Glomerular visceral epithelial cell (primary cell): ENCODE data around the gene CROCC.
"Not testable (repeated sequence)": the region's sequence is repeated elsewhere in the genome, so short reads cannot be mapped to it uniquely, and the experiment has no call there.

Experiments
- DNase-seq: peaks from one replicate; pipeline ENCODE4 v3.0.0-alpha.2; 2016; ENCODE audit errors: extremely low spot score

The CROCC gene

GRCh38 chr1:16916036-16916880, 5.5 kb upstream of the CROCC start:
- DNase-seq, result not testable (repeated sequence)

- no peak for DNase-seq
Observed at GRCh38 chr1:16918371-16918770, 3.4 kb upstream of the CROCC start.

- DNase-seq, result not testable (repeated sequence)
Observed at GRCh38 chr1:16918936-16919665, 2.6 kb upstream of the CROCC start.

- DNase-seq, result no peak
Observed at GRCh38 chr1:16920951-16921350, 780 bp upstream of the CROCC start.

GRCh38 chr1:16922466-16922865, 735 bp downstream of the CROCC start:
- no peak for DNase-seq

GRCh38 chr1:16922885-16923431, 1.2 kb downstream of the CROCC start:
- no peak for DNase-seq

GRCh38 chr1:16924216-16924918, 2.6 kb downstream of the CROCC start:
- no peak for DNase-seq

- no peak for DNase-seq
Observed at GRCh38 chr1:16924919-16925477, 3.3 kb downstream of the CROCC start.

GRCh38 chr1:16925635-16926490, 4.1 kb downstream of the CROCC start:
- DNase-seq, result no peak

GRCh38 chr1:16926491-16927073, 4.9 kb downstream of the CROCC start:
- DNase-seq, result no peak

- DNase-seq, result no peak
Observed at GRCh38 chr1:16927256-16927655, 5.5 kb downstream of the CROCC start.

- DNase-seq, result no peak
Observed at GRCh38 chr1:16927711-16928485, 6.2 kb downstream of the CROCC start.

- not testable (repeated sequence) for DNase-seq
Observed at GRCh38 chr1:16929146-16930041, 7.7 kb downstream of the CROCC start.

GRCh38 chr1:16931206-16931934, 9.6 kb downstream of the CROCC start:
- not testable (repeated sequence) for DNase-seq

- DNase-seq, result not testable (repeated sequence)
Observed at GRCh38 chr1:16933945-16934344, 12.2 kb downstream of the CROCC start.

GRCh38 chr1:16936580-16936979, 14.8 kb downstream of the CROCC start:
- DNase-seq, result not testable (repeated sequence)

GRCh38 chr1:16938351-16939321, 16.9 kb downstream of the CROCC start:
- no peak for DNase-seq
